GM12892 (cell line): ENCODE measurements around the gene FOXP2.

Source experiments
- POLR2A ChIP-seq: IDR thresholded peaks from 2 replicates; pipeline ENCODE4 v1.6.1; 2011; ENCODE audit warnings: low read depth, low read length, control low read depth
- POLR2AphosphoS5 ChIP-seq: IDR thresholded peaks from 2 replicates; pipeline ENCODE4 v1.6.1; 2011; ENCODE audit warnings: low read depth, low read length, control low read depth

- TF ChIP-seq POLR2A (no peak), POLR2AphosphoS5 (no peak)
Observed at GRCh38 chr7:114415064-114415989, 712 bp downstream of the FOXP2 start.
